K562 (cell line): ENCODE data around the gene WDR86. TPM values are rescaled to one million over a fixed set of nuclear protein-coding genes. Genes with fewer than 3 reads are reported as not detected.
A peak's percentile ranks its signal among the peaks of the same experiment; 100 is the strongest.

Experiments used
- CBFA2T3 ChIP-seq: fragments of 450-650 bp; IDR thresholded peaks from 2 replicates; pipeline ENCODE4 v1.6.1; 2017
- CTBP1 ChIP-seq: fragments of 450-650 bp; IDR thresholded peaks from 2 replicates; pipeline ENCODE4 v1.6.1; 2016; ENCODE audit warnings: borderline replicate concordance
- MLX ChIP-seq, 2 experiments: fragments of 450-650 bp in 1 of 2; sonication (generic) in 1 of 2; formaldehyde crosslinking; conservative IDR thresholded peaks; 2 replicates each; pipeline versions ENCODE4 v1.4.0 to v1.8.1; 2020 to 2022; ENCODE audit warnings: mild to moderate bottlenecking in 1 of 2, missing genetic modification reagents in 1 of 2
- NCOA4 ChIP-seq: fragments of 450-650 bp; IDR thresholded peaks from 2 replicates; pipeline ENCODE4 v1.6.1; 2018; ENCODE audit warnings: mild to moderate bottlenecking; ENCODE audit not compliant: partially characterized antibody
- ZNF263 ChIP-seq: sonication (generic); formaldehyde crosslinking; IDR thresholded peaks from 2 replicates; pipeline ENCODE4 v1.8.0; 2022; ENCODE audit warnings: mild to moderate bottlenecking, missing genetic modification reagents, borderline replicate concordance
- ZNF592 ChIP-seq: fragments of 450-650 bp; IDR thresholded peaks from 2 replicates; pipeline ENCODE4 v1.6.1; 2017; ENCODE audit warnings: antibody characterized with exemption, mild to moderate bottlenecking
- polyA plus RNA-seq, 8 experiments: library from polyadenylated mRNA; depleted of rRNA in 4 of 8; stranded (reverse) in 5 of 8; unstranded in 3 of 8; fragments of >200 nt; fragmentation: Nextera tagmentation in 2 of 8; fragmentation: Illumina TruSeq in 1 of 8; extraction: Ambion mirVana in 2 of 8; extraction: Trizol in 1 of 8; gene quantifications; 2 replicates each; pipeline versions ENCODE4 v1.2.1 to v1.2.3, GENCODE V29; 2011 to 2014; ENCODE audit warnings: inconsistent platforms in 1 of 8, missing spikeins in 1 of 8
- total RNA-seq, 7 experiments: library from RNA; depleted of rRNA in 6 of 7; stranded (reverse); fragments of >200 nt in 6 of 7; fragmentation: Illumina TruSeq in 2 of 7; extraction: Trizol in 2 of 7; gene quantifications; 2 replicates each; pipeline versions ENCODE4 v1.2.1 to v1.2.3, GENCODE V29; 2011 to 2021; ENCODE audit warnings: low replicate concordance in 1 of 7

WDR86 gene
- total and polyA plus RNA-seq, 9 of the 15 experiments (the other 6 are each of a cell fraction or from before 2014, with no cell fraction given), result 0.24 TPM; not detected in 8

- TF ChIP-seq CTBP1 (peak; percentile 80; the same call in 1 of the 2 replicates), MLX (CRISPR knock-in tag; conservative IDR thresholded peaks at IDR 0.05) (no peak), ZNF592 (0 out of 2 replicates have a peak, but pooled peaks have one; percentile 37), CBFA2T3 (peak; percentile 22; the same call in 1 of the 2 replicates), ZNF263 (CRISPR knock-in tag) (0 out of 2 replicates have a peak, but pooled peaks have one; percentile 6), NCOA4 (no peak)
- TF ChIP-seq, all 486 proteins: peak for 27
Observed at GRCh38 chr7:151411551-151411950, 1.7 kb upstream of the WDR86 start (continued).
